Measurements from ENCODE around the gene NOXRED1. TPM values are rescaled to one million over a fixed set of nuclear protein-coding genes. Genes with fewer than 3 reads are reported as not detected.

The NOXRED1 gene
- total RNA-seq, 1 donor: under 0.01 TPM

DNA sequence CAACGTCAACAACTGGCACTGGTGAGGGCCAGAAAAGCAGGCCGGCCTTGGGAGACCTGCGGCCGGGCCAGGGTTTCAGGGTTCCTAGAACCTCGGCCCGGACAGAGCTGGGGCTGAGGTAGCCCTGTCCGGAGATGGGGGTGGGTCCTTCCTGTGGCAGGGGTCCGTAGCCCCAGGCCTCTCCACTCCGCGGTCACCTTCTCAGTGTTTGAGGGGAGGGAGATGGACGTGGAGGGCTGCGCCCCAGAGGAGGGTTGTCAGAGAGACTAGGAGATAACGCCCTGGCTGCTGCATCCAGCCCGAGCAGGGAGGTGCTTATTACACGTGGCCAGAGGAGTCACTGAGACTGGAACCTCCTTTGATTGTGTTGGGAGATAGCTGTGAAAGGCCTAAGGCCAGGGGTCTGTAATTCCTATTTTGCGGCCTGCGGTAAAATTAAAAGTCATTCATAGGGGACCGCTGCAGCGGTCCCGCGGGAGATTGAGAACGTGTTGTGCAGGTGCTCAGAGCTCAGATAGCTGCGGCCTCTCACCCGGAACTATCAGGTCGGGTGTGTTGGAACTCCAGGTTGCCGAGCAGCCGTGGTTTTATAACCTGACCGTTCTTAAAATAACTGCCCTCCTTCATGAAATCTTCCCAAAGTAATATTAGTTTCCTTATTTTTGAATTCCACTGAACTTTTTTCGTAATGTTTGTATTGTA, 35.1 kb upstream of the NOXRED1 start:
- TF ChIP-seq CTCF (IDR thresholded peaks at IDR 0.05; ENCODE audit: insufficient read depth, low read depth, low read length): no peak
- peak overlapping the region; percentile 94 for H3K4me3 ChIP-seq (ENCODE audit: low read depth, low read length)
- peak; percentile 28 for DNase-seq (ENCODE audit: low read depth)

DNA sequence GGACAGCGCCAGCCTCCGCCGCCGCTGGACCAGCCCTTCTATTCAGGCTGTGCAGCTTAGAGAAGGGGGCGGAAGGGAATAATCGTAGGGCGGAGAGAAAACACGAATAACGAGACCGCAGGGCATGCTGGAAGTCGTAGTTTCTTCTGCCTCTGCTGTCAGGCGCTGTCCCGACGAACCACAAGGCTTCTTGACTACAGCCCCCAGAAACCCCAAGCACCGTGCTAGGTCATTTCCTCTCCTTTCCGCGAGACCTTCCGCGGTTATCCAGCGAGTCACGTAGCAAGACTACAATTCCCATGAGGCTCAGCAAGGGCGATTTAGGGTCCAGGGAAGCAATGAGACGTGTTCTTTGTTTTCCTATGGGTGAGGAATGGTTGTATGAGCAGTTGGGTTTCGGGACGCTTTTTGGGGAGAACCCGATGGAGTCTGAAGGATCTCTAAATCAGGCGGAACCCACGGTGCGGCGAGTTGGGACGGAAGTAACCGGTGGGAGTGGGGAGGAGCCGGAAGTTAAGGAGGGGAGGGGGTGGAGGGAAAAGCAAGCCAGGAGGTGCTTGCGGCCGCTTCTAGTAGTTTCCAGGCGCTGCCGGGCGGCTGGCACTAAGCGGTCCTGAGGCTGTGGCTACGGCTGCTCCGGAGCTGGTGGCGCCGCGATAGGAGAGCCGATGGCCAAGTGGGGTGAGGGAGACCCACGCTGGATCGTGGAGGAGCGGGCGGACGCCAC, 34.4 kb upstream of the NOXRED1 start, which contains the start of the genes AHSA1 and VIPAS39:
AHSA1 (plus strand) TSS at position 572 of the 727 bp plus-strand sequence; CDS start at position 669, 97 bp downstream.
VIPAS39 (minus strand) TSS at position 80 of the 727 bp plus-strand sequence. CDS start 3,499 bp downstream, outside the sequence.
- TF ChIP-seq CTCF (IDR thresholded peaks at IDR 0.05; ENCODE audit: insufficient read depth, low read depth, low read length): no peak
- peak; percentile 99 for DNase-seq (ENCODE audit: low read depth)
- H3K4me3 ChIP-seq (ENCODE audit: low read depth, low read length): peak within 1 kb of the TSS; percentile 94

DNA sequence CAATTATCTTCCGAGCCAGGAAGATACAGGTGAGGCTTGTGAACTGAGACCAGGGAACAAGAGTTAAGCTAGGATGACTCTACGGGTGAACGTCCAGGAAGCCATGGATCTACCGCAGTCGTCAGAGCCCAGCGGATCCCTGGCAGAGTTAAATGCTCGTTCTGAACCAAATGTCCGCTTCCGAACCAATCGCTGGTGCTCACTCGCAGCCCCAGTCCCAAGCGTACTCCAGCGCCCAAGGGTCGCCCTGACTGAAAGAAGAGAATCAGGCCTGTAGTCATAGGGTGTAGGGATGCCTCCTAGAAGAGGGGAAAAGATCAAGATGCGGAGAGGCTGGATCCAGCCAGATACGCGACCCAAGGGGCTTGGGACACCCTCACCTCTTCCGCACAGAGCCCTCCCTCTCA, 33.8 kb upstream of the NOXRED1 start:
- peak; percentile 60 for DNase-seq (ENCODE audit: low read depth)
- H3K4me3 ChIP-seq (ENCODE audit: low read depth, low read length): peak overlapping the region; percentile 94
- TF ChIP-seq CTCF (IDR thresholded peaks at IDR 0.05; ENCODE audit: insufficient read depth, low read depth, low read length): no peak

DNA sequence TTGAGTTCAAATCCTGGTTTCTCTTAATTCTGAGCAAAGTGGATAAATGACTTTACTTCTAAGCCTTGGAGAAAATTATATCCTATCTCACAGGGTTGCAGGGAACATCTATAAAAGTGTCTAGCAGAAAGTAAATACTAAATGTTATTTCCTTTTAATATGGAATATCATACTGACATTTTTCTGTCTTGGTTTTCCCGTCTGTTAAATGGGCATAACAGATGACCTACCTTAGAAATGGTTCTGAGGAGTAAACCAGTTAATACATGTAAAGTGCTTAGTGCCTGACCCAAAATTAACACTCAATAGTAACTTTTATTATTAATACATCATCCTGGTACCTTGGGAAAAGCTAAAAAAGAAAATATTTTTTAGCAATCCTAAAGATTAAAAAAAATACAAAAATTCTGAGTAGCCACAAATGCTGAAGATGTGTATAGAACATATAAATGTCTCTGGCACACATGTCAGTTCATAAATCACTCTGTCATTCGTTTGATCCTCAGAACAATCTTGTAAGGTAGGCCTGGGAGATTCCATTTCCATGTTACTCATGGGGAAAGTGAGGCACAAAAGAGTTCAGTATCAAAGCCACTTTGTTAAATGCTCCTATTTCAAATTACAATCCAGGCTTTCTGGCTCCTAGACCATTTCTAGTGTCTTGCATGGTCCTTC, 32.8 kb upstream of the NOXRED1 start:
- H3K4me3 ChIP-seq (ENCODE audit: low read depth, low read length): peak overlapping the region; percentile 94
- no peak for TF ChIP-seq CTCF (IDR thresholded peaks at IDR 0.05; ENCODE audit: insufficient read depth, low read depth, low read length)
- no peak for DNase-seq (ENCODE audit: low read depth)

- TF ChIP-seq CTCF (IDR thresholded peaks at IDR 0.05; ENCODE audit: insufficient read depth, low read depth, low read length): no peak
- no peak overlapping the region for H3K4me3 ChIP-seq (ENCODE audit: low read depth, low read length)
- DNase-seq (ENCODE audit: low read depth): no peak
Measured at GRCh38 chr14:77442196-77442595, 18.9 kb upstream of the NOXRED1 start.

- no peak overlapping the region for H3K4me3 ChIP-seq (ENCODE audit: low read depth, low read length)
- TF ChIP-seq CTCF (IDR thresholded peaks at IDR 0.05; ENCODE audit: insufficient read depth, low read depth, low read length): no peak
- DNase-seq (ENCODE audit: low read depth): no peak
Measured at GRCh38 chr14:77439861-77440260, 16.5 kb upstream of the NOXRED1 start.
